HepG2 (cell line): Measurements from ENCODE around the gene RYR2. TPM values are rescaled to one million over a fixed set of nuclear protein-coding genes. Genes with fewer than 3 reads are reported as not detected.

Experiments
- ATAC-seq: fragments of 200-7000 bp; cut with Tn5 transposase; 3 replicates; pipeline ENCODE4 v1.9.1; 2020; ENCODE audit warnings: mild to moderate bottlenecking, moderate library complexity
- BruUV-seq: library from RNA; stranded (reverse); fragments of 400-500 nt; replicated peaks from 2 replicates; lab custom pipeline; 2021; lab: Mats Ljungman, UMichigan
- CTCF ChIA-PET: fragments of 300-600 bp; formaldehyde crosslinking; extraction: SDS; loops from one replicate; lab custom pipeline; 2021; ENCODE audit warnings: low total read pairs, inconsistent platforms, low intra/inter-chr PET ratio; lab: Yijun Ruan, JAX
- POLR2A ChIA-PET: fragments of 350-600 bp; sonication (Branson Sonifier 250); formaldehyde crosslinking; loops from one replicate; lab custom pipeline; 2020; ENCODE audit warnings: antibody characterized with exemption, inconsistent platforms; lab: Yijun Ruan, JAX
- DNase-seq: peaks from one replicate; pipeline ENCODE4 v3.0.0-alpha.2; 2015; ENCODE audit warnings: low spot score
- FAIRE-seq: peaks from 3 replicates; lab custom pipeline; 2011; peaks lifted over from hg19 to GRCh38; lab: Jason Lieb, UNC
- H2AFZ ChIP-seq: one replicate; pipeline ENCODE4 v1.6.1; 2011; ENCODE audit warnings: low read length, inconsistent platforms
- H3K27ac ChIP-seq: fragments of 300-600 bp; 3 replicates; pipeline ENCODE4 v1.8.0; 2011; ENCODE audit warnings: mixed run types, mild to moderate bottlenecking, mixed read lengths, low read length, inconsistent platforms; ENCODE audit not compliant: insufficient read depth; ENCODE audit errors: extremely low read length
- H3K27me3 ChIP-seq, 2 experiments: fragments of 200-600 bp in 1 of 2; 2 replicates in 1 of 2; 3 replicates in 1 of 2; pipeline versions ENCODE4 v1.6.0 to v1.8.0; 2011; ENCODE audit warnings: low read length in 2 of 2, mild to moderate bottlenecking in 2 of 2, moderate library complexity in 2 of 2, inconsistent platforms in 1 of 2; ENCODE audit not compliant: insufficient read depth in 2 of 2, control insufficient read depth in 1 of 2
- H3K36me3 ChIP-seq, 2 experiments: fragments of 200-600 bp in 1 of 2; replicated peaks in 1 of 2; 2 replicates in 1 of 2; 3 replicates in 1 of 2; pipeline versions ENCODE4 v1.5.1 to v1.8.0; 2011; ENCODE audit warnings: low read length in 2 of 2, inconsistent platforms in 1 of 2; ENCODE audit not compliant: insufficient read depth in 2 of 2, control insufficient read depth in 1 of 2
- H3K4me1 ChIP-seq: 2 replicates; pipeline ENCODE4 v1.5.1; 2012; ENCODE audit warnings: low read length, inconsistent platforms; ENCODE audit not compliant: insufficient read depth
- H3K4me2 ChIP-seq: 2 replicates; pipeline ENCODE4 v1.6.0; 2011; ENCODE audit warnings: low read depth, low read length, inconsistent platforms
- H3K4me3 ChIP-seq, 3 experiments: fragments of 200-600 bp in 1 of 3; sonication (generic), shearing (Covaris generic) in 1 of 3; replicated peaks in 1 of 3; 2 replicates each; pipeline ENCODE4 v1.5.1; 2011 to 2016; ENCODE audit warnings: low read length in 3 of 3, inconsistent platforms in 2 of 3, low read depth in 2 of 3, mild to moderate bottlenecking in 2 of 3, control low read depth in 1 of 3, mixed read lengths in 1 of 3; ENCODE audit not compliant: insufficient read depth in 1 of 3
- H3K79me2 ChIP-seq: one replicate; pipeline ENCODE4 v1.6.1; 2011; ENCODE audit warnings: low read length, inconsistent platforms; ENCODE audit not compliant: insufficient read depth
- H3K9ac ChIP-seq: 2 replicates; pipeline ENCODE4 v1.6.0; 2011; ENCODE audit warnings: mild to moderate bottlenecking, low read depth, low read length, inconsistent platforms; ENCODE audit not compliant: insufficient read depth
- H3K9me3 ChIP-seq: 2 replicates; pipeline ENCODE4 v1.5.1; 2012; ENCODE audit warnings: mild to moderate bottlenecking, low read length
- H4K20me1 ChIP-seq: 2 replicates; pipeline ENCODE4 v1.6.0; 2011; ENCODE audit warnings: inconsistent platforms, mild to moderate bottlenecking, low read length, moderate library complexity; ENCODE audit not compliant: insufficient read depth
- CTCF ChIP-seq: sonication (generic); formaldehyde crosslinking; IDR thresholded peaks from 2 replicates; pipeline ENCODE4 v1.5.0; 2020; ENCODE audit warnings: mild to moderate bottlenecking, missing genetic modification reagents, moderate library complexity
- DR1 ChIP-seq: sonication (generic); formaldehyde crosslinking; IDR thresholded peaks from 2 replicates; pipeline ENCODE4 v1.8.0; 2021; ENCODE audit warnings: mild to moderate bottlenecking, missing genetic modification reagents, inconsistent platforms
- ELF3 ChIP-seq: IDR thresholded peaks from 2 replicates; pipeline ENCODE4 v1.6.1; 2016; ENCODE audit warnings: missing genetic modification reagents, missing compliant biosample characterization
- HBP1 ChIP-seq: IDR thresholded peaks from 2 replicates; pipeline ENCODE4 v1.6.1; 2016; ENCODE audit warnings: low read depth, control low read depth
- KDM5A ChIP-seq: fragments of 200-600 bp; sonication (generic); IDR thresholded peaks from 2 replicates; pipeline ENCODE4 v1.7.0; 2018; ENCODE audit warnings: antibody characterized with exemption, mild to moderate bottlenecking, low read length, borderline replicate concordance
- NFYB ChIP-seq: sonication (generic); formaldehyde crosslinking; IDR thresholded peaks from 2 replicates; pipeline ENCODE4 v1.4.0; 2020; ENCODE audit warnings: missing genetic modification reagents
- NFYC ChIP-seq: IDR thresholded peaks from 2 replicates; pipeline ENCODE4 v1.6.1; 2016; ENCODE audit warnings: missing genetic modification reagents, missing compliant biosample characterization
- SP1 ChIP-seq, 2 experiments: fragments of 450-650 bp in 1 of 2; sonication (generic) in 1 of 2; formaldehyde crosslinking in 1 of 2; IDR thresholded peaks; 2 replicates each; pipeline versions ENCODE4 v1.4.0 to v1.6.1; 2016 to 2020; ENCODE audit warnings: missing genetic modification reagents in 1 of 2
- ZNF672 ChIP-seq: sonication (generic); formaldehyde crosslinking; IDR thresholded peaks from 2 replicates; pipeline ENCODE4 v1.8.1; 2022; ENCODE audit warnings: missing genetic modification reagents
- WGBS: methylation state at CpG from one replicate; pipeline ENCODE4 v1.1.6; 2017; ENCODE audit warnings: low lambda C conversion rate; 5-methylcytosine and 5-hydroxymethylcytosine counted together
- in situ Hi-C: cut with HindIII; loops from 2 replicates; pipeline ENCODE4 v1.10.0; 2017; ENCODE audit warnings: low pct_unique_long_range_greater_than_20kb; ENCODE audit not compliant: extremely low pct_ligation_motif_present
- intact Hi-C: fragments of 100-400 bp; cut with micrococcal nuclease; formaldehyde crosslinking; loops from one replicate; pipeline ENCODE4 v1.10.0; 2022; ENCODE audit not compliant: unreplicated experiment
- polyA plus RNA-seq, 8 experiments: library from polyadenylated mRNA; depleted of rRNA in 3 of 8; stranded (reverse) in 7 of 8; unstranded in 1 of 8; fragments of >200 nt; fragmentation: Illumina TruSeq in 4 of 8; extraction: Trizol in 4 of 8; gene quantifications; 2 replicates each; pipeline versions ENCODE4 v1.2.1 to v1.2.3, GENCODE V29; 2011 to 2016; ENCODE audit warnings: low read depth in 4 of 8, missing spikeins in 1 of 8, mixed read lengths in 1 of 8; ENCODE audit not compliant: insufficient read depth in 1 of 8
- total RNA-seq, 5 experiments: library from RNA; depleted of rRNA; stranded (reverse); fragments of >200 nt; fragmentation: Illumina TruSeq; extraction: Trizol; gene quantifications; 2 replicates each; pipeline ENCODE4 v1.2.3, GENCODE V29; 2016; ENCODE audit warnings: low read depth in 1 of 5

The RYR2 gene
- total and polyA plus RNA-seq, 2 of the 13 experiments (the other 11 are each of a cell fraction or from before 2014, with no cell fraction given): not detected

DNA sequence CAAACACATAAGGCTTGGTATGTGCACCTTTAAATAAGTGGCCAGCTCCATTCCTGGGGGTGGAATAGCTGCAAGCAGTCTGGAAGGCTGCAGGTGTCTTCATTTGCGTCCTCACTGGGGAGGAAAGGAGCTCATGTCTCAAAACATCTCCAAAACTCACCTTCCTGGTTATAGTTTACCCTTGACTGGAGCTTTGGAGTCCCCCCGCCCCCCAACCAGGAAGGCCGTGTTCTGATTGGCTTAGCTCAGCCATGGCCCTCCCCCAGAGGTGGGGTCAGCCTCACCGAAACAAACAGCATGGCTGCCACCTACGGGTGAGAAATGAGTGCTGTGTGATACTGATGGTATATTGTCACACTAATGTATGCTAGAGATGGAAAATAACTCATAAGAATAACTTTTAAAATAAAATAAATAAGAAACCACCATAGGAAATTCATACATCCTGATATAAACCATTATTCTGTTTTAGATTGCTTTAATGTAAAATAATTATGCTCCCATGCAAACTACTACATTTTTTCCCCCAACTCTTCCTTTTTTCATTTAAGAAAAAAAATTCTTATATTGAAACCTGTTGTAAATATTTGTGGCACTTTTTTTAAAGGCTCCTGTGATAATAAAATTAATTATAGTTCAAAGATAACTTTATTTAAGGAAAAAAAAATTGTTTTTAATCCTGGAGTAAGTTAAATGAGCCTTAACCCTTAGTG, 757.9 kb downstream of the RYR2 start:
- no peaks in the 10 kb centered on the region for H3K79me2 ChIP-seq
- H4K20me1 ChIP-seq: no peaks in the 10 kb centered on the region
- H3K36me3 ChIP-seq: no peaks in the 10 kb centered on the region
- peak; percentile 99 for ATAC-seq
- POLR2A ChIA-PET: no interaction called here
- DNase-seq: peak; percentile 43
- H3K4me1 ChIP-seq: no peaks in the 10 kb centered on the region
- H2AFZ ChIP-seq: no peak overlapping the region
- H3K9ac ChIP-seq: no peak overlapping the region
- intact Hi-C loops (no loop called here), in situ Hi-C loops (no loop called here)
- TF ChIP-seq ZNF672 (CRISPR knock-in tag) (no peak), DR1 (CRISPR knock-in tag) (no peak), KDM5A (no peak), NFYC (CRISPR knock-in tag) (peak; percentile 67), SP1 (IDR thresholded peaks at IDR 0.05) (no peak), SP1 (CRISPR knock-in tag; IDR thresholded peaks at IDR 0.05) (0 out of 2 replicates have a peak, but pooled peaks have one; percentile 24), CTCF (peak; percentile 40), HBP1 (CRISPR knock-in tag) (no peak), ELF3 (CRISPR knock-in tag) (no peak), NFYB (CRISPR knock-in tag) (peak; percentile 50)
- BruUV-seq: no TSS peak
- no peaks in the 10 kb centered on the region for H3K27me3 ChIP-seq
- 5% methylated on average over 5 of the region's 5 CpGs for WGBS
- H3K4me3 ChIP-seq: no peak overlapping the region
- no peaks in the 10 kb centered on the region for H3K9me3 ChIP-seq
- no peak overlapping the region for H3K27ac ChIP-seq
- no peak for FAIRE-seq
- H3K4me2 ChIP-seq: no peak overlapping the region
- CTCF ChIA-PET: no interaction called here
